GM12873 (cell line): ENCODE results near the gene MAN1C1.

Experiments
- CTCF ChIP-seq: IDR thresholded peaks from 2 replicates; pipeline ENCODE4 v1.5.1; 2012; ENCODE audit warnings: low read depth, mild to moderate bottlenecking, moderate library complexity, low read length, control low read depth; ENCODE audit not compliant: insufficient read depth; ENCODE audit errors: missing control alignments

The MAN1C1 gene

GRCh38 chr1:25700144-25700523, 83.5 kb downstream of the MAN1C1 start:
- no peak for TF ChIP-seq CTCF

- TF ChIP-seq CTCF = peak; percentile 3
These were observed 84.0 kb downstream of the MAN1C1 start for GRCh38 chr1:25700626-25701025.

- no peak for TF ChIP-seq CTCF
These were observed 84.6 kb downstream of the MAN1C1 start for GRCh38 chr1:25701030-25701785.

GRCh38 chr1:25702101-25702775, 85.6 kb downstream of the MAN1C1 start:
- TF ChIP-seq CTCF = no peak

GRCh38 chr1:25703041-25703440, 86.5 kb downstream of the MAN1C1 start:
- no peak for TF ChIP-seq CTCF

- no peak for TF ChIP-seq CTCF
These were observed 87.2 kb downstream of the MAN1C1 start for GRCh38 chr1:25703671-25704266.

- TF ChIP-seq CTCF = no peak
These were observed 87.7 kb downstream of the MAN1C1 start for GRCh38 chr1:25704267-25704691.
